Lower leg skin (tissue), 3 donors: ENCODE results near the gene TMEM63A.

Experiments used
- CTCF ChIP-seq, 3 donors: fragments of 450-650 bp; IDR thresholded peaks; one replicate each; pipeline ENCODE4 v1.5.1; 2016; ENCODE audit warnings: antibody characterized with exemption in 3 of 3, mild to moderate bottlenecking in 3 of 3, moderate library complexity in 2 of 3
- POLR2A ChIP-seq, 2 donors: fragments of 450-650 bp; IDR thresholded peaks; one replicate each; pipeline ENCODE4 v1.6.1; 2016 to 2017; ENCODE audit warnings: antibody characterized with exemption in 2 of 2, mild to moderate bottlenecking in 1 of 2, moderate library complexity in 1 of 2

- TF ChIP-seq POLR2A (IDR thresholded peaks at IDR 0.05) (no peak), CTCF (IDR thresholded peaks at IDR 0.05) (no peak)
Measured at GRCh38 chr1:225842788-225843425, 39.3 kb downstream of the TMEM63A start.
